IMR-90 (cell line): Measurements from ENCODE around the gene ISM1. TPM values are rescaled to one million over a fixed set of nuclear protein-coding genes. Genes with fewer than 3 reads are reported as not detected.

ENCODE experiments used
- ATAC-seq: fragments of 200-7000 bp; cut with Tn5 transposase; 2 replicates; pipeline ENCODE4 v1.9.1; 2020; ENCODE audit warnings: low read depth, mild to moderate bottlenecking, moderate library complexity
- BruUV-seq: library from RNA; stranded (reverse); fragments of 400-500 nt; replicated peaks from 2 replicates; lab custom pipeline; 2021; lab: Mats Ljungman, UMichigan
- CTCF ChIA-PET: fragments of 300-600 bp; formaldehyde crosslinking; extraction: SDS; loops from one replicate; lab custom pipeline; 2021; ENCODE audit warnings: antibody characterized with exemption; lab: Yijun Ruan, JAX
- POLR2A ChIA-PET: fragments of 300-600 bp; sonication (Branson Sonifier 250); formaldehyde crosslinking; loops from one replicate; lab custom pipeline; 2022; ENCODE audit warnings: antibody characterized with exemption; ENCODE audit not compliant: unreplicated experiment; lab: Charles Lee
- DNase-seq: peaks from one replicate; pipeline ENCODE4 v3.0.0; 2013
- H2AFZ ChIP-seq: replicated peaks from 2 replicates; pipeline ENCODE3; 2013; ENCODE audit warnings: low read length, mild to moderate bottlenecking; ENCODE audit not compliant: poor library complexity
- H2AK5ac ChIP-seq: 2 replicates; pipeline ENCODE4 v1.6.1; 2013; ENCODE audit warnings: low read depth, low read length, inconsistent platforms
- H2AK9ac ChIP-seq: replicated peaks from 2 replicates; pipeline ENCODE3; 2013; ENCODE audit warnings: mild to moderate bottlenecking, low read depth, low read length, moderate library complexity; ENCODE audit not compliant: poor library complexity
- H2BK120ac ChIP-seq: 2 replicates; pipeline ENCODE4 v1.6.1; 2013; ENCODE audit warnings: low read depth, low read length, inconsistent platforms
- H2BK15ac ChIP-seq: 3 replicates; pipeline ENCODE4 v1.6.1; 2013; ENCODE audit warnings: low read depth, low read length, inconsistent platforms
- H2BK20ac ChIP-seq: 2 replicates; pipeline ENCODE4 v1.6.1; 2013; ENCODE audit warnings: low read depth, mild to moderate bottlenecking, inconsistent platforms, low read length, moderate library complexity
- H2BK5ac ChIP-seq: 2 replicates; pipeline ENCODE4 v1.6.1; 2013; ENCODE audit warnings: mild to moderate bottlenecking, low read depth, low read length, inconsistent platforms; ENCODE audit not compliant: poor library complexity, severe bottlenecking
- H3K14ac ChIP-seq: replicated peaks from 2 replicates; pipeline ENCODE4 v1.6.1; 2013; ENCODE audit warnings: low read depth, low read length, inconsistent platforms
- H3K18ac ChIP-seq: 2 replicates; pipeline ENCODE4 v1.6.1; 2013; ENCODE audit warnings: low read depth, low read length, control low read depth
- H3K23ac ChIP-seq: 2 replicates; pipeline ENCODE4 v1.6.1; 2013; ENCODE audit warnings: low read depth, low read length, inconsistent platforms
- H3K27ac ChIP-seq: 2 replicates; pipeline ENCODE4 v1.5.1; 2013; ENCODE audit warnings: mild to moderate bottlenecking, control low read depth, low read length; ENCODE audit not compliant: insufficient read depth
- H3K27me3 ChIP-seq: 2 replicates; pipeline ENCODE4 v1.6.1; 2013; ENCODE audit warnings: low read length; ENCODE audit not compliant: control insufficient read depth, insufficient read depth
- H3K36me3 ChIP-seq: 2 replicates; pipeline ENCODE4 v1.6.1; 2013; ENCODE audit warnings: low read length, mixed read lengths; ENCODE audit not compliant: control insufficient read depth, insufficient read depth
- H3K4ac ChIP-seq: 2 replicates; pipeline ENCODE4 v1.6.1; 2013; ENCODE audit warnings: low read depth, low read length, inconsistent platforms
- H3K4me1 ChIP-seq: 2 replicates; pipeline ENCODE4 v1.6.1; 2013; ENCODE audit warnings: low read length, mixed read lengths; ENCODE audit not compliant: control insufficient read depth, insufficient read depth
- H3K4me2 ChIP-seq: 2 replicates; pipeline ENCODE4 v1.6.1; 2013; ENCODE audit warnings: low read depth, mild to moderate bottlenecking, control low read depth, low read length, moderate library complexity
- H3K4me3 ChIP-seq: 2 replicates; pipeline ENCODE4 v1.5.1; 2013; ENCODE audit warnings: low read depth, mild to moderate bottlenecking, control low read depth, low read length, moderate library complexity; ENCODE audit not compliant: insufficient read depth
- H3K56ac ChIP-seq: 2 replicates; pipeline ENCODE4 v1.6.1; 2013; ENCODE audit warnings: low read length, inconsistent platforms; ENCODE audit not compliant: insufficient read depth; ENCODE audit errors: extremely low read depth
- H3K79me1 ChIP-seq, 2 experiments: 2 replicates each; pipeline ENCODE4 v1.6.1; 2013; ENCODE audit warnings: low read length in 2 of 2, inconsistent platforms in 1 of 2, low read depth in 1 of 2
- H3K9ac ChIP-seq: 2 replicates; pipeline ENCODE4 v1.6.1; 2013; ENCODE audit warnings: low read depth, low read length, control low read depth
- H3K9me1 ChIP-seq: 2 replicates; pipeline ENCODE4 v1.6.1; 2013; ENCODE audit warnings: low read length, inconsistent platforms; ENCODE audit not compliant: insufficient read depth
- H3K9me3 ChIP-seq: 2 replicates; pipeline ENCODE4 v1.6.1; 2013; ENCODE audit warnings: low read length; ENCODE audit not compliant: control insufficient read depth, insufficient read depth
- H4K20me1 ChIP-seq: 2 replicates; pipeline ENCODE4 v1.6.1; 2013; ENCODE audit warnings: low read length, inconsistent platforms; ENCODE audit not compliant: insufficient read depth
- H4K5ac ChIP-seq: 2 replicates; pipeline ENCODE4 v1.6.1; 2013; ENCODE audit warnings: mild to moderate bottlenecking, low read depth, low read length, control low read depth
- H4K8ac ChIP-seq, 2 experiments: 2 replicates each; pipeline ENCODE4 v1.6.1; 2013; ENCODE audit warnings: low read depth in 2 of 2, low read length in 2 of 2, control low read depth in 1 of 2, inconsistent platforms in 1 of 2
- H4K91ac ChIP-seq: 2 replicates; pipeline ENCODE4 v1.6.1; 2013; ENCODE audit warnings: low read depth, low read length, inconsistent platforms; ENCODE audit not compliant: insufficient read depth
- BHLHE40 ChIP-seq: fragments of 150-350 bp; IDR thresholded peaks from 2 replicates; pipeline ENCODE4 v1.6.1; 2016; ENCODE audit warnings: mild to moderate bottlenecking, low read depth, low read length
- FOS ChIP-seq: fragments of 150-350 bp; IDR thresholded peaks from 2 replicates; pipeline ENCODE4 v1.6.1; 2016; ENCODE audit warnings: low read depth, low read length
- MAFK ChIP-seq: IDR thresholded peaks from 2 replicates; pipeline ENCODE4 v1.6.1; 2012; ENCODE audit warnings: low read depth, low read length, improper control_type of control experiment
- NFE2L2 ChIP-seq: fragments of 150-350 bp; IDR thresholded peaks from 2 replicates; pipeline ENCODE4 v1.6.1; 2016; ENCODE audit warnings: low read depth, mild to moderate bottlenecking, low read length
- RAD21 ChIP-seq: IDR thresholded peaks from 2 replicates; pipeline ENCODE4 v1.6.1; 2012; ENCODE audit warnings: low read length, improper control_type of control experiment
- RFX5 ChIP-seq: IDR thresholded peaks from 2 replicates; pipeline ENCODE4 v1.8.0; 2012; ENCODE audit warnings: low read depth, mild to moderate bottlenecking, low read length, moderate library complexity
- SMC3 ChIP-seq: fragments of 150-350 bp; IDR thresholded peaks from 2 replicates; pipeline ENCODE4 v1.6.1; 2016; ENCODE audit warnings: low read depth, mild to moderate bottlenecking, antibody characterized with exemption, low read length, moderate library complexity
- WGBS, 2 experiments: methylation state at CpG; one replicate each; pipeline versions ENCODE4 v1.1.5 to v1.1.7; 2013; ENCODE audit warnings: missing lambda C conversion rate in 2 of 2; ENCODE audit not compliant: insufficient read length in 1 of 2; ENCODE audit errors: extremely low coverage in 2 of 2; 5-methylcytosine and 5-hydroxymethylcytosine counted together
- dilution Hi-C: fragments of 300-500 bp; cut with HindIII; formaldehyde crosslinking; loops from one replicate; pipeline ENCODE4 v1.14.3; 2018; ENCODE audit warnings: low sequenced_read_pairs; ENCODE audit not compliant: unreplicated experiment
- in situ Hi-C: fragments of 300-500 bp; cut with MboI; formaldehyde crosslinking; loops from 3 replicates; pipeline ENCODE4 v1.14.3; 2019; ENCODE audit warnings: low sequenced_read_pairs, inconsistent platforms, mixed read lengths
- intact Hi-C: fragments of 100-400 bp; cut with micrococcal nuclease; formaldehyde crosslinking; loops from 2 replicates; pipeline ENCODE4 v1.10.0; 2022
- polyA plus RNA-seq, 3 experiments: library from polyadenylated mRNA; depleted of rRNA; stranded (reverse); fragments of >200 nt; gene quantifications; 2 replicates each; pipeline ENCODE4 v1.2.3, GENCODE V29; 2012; ENCODE audit warnings: low replicate concordance in 1 of 3
- total RNA-seq: library from RNA; depleted of rRNA; stranded (reverse); fragments of >200 nt; gene quantifications from 2 replicates; pipeline ENCODE4 v1.2.3, GENCODE V29; 2012

The ISM1 gene
- total and polyA plus RNA-seq, 2 of the 4 experiments (the other 2 are of a cell fraction): not detected

DNA sequence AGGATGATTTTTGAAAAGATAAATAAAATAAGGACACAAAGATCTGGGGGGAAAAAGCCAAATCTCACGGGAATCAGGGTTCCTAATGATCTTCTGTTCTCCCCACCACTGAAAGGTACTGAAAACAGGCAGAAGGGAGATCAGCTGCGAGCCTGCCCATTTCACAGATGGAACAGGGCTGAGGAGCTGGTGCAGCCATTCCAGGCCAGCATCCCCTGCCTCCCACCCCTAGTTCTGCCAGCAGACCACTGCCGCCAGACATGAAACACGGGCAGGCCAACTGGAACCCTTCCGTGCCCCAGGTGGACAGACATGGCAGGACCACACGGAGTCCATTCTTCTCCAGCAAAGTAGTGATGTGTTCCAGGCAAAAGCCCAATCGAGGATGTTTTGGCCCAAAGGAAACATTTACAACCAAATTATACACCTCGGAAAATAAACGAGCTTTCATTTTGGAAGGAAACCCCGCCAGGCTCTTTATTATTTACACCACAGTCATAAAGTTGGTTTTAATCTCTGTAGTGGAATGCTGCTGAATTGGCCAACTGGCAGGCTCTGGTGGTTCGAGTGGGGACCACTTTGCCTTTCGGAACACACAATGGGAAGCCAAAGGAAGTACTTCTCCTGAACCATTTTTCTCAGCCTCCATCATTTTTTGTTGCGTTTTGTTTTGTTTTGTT, 28.2 kb downstream of the ISM1 start:
- in situ Hi-C loops: no loop called here
- WGBS, 2 experiments: 57% methylated on average over 4 of the region's 13 CpGs; no CpG with 5 or more reads in 1 of the 2 experiments
- H3K9me1 ChIP-seq: no peaks in the 10 kb centered on the region
- no peak overlapping the region for H2BK5ac ChIP-seq
- H3K14ac ChIP-seq: no peak overlapping the region
- no peak overlapping the region for H4K91ac ChIP-seq
- H3K4me1 ChIP-seq: no peaks in the 10 kb centered on the region
- H2BK120ac ChIP-seq: no peak overlapping the region
- H4K8ac ChIP-seq: no peak overlapping the region
- H3K56ac ChIP-seq: no peak overlapping the region
- TF ChIP-seq NFE2L2 (no peak), FOS (no peak), SMC3 (no peak), RFX5 (no peak), MAFK (no peak), BHLHE40 (no peak), RAD21 (no peak)
- no peak overlapping the region for H4K5ac ChIP-seq
- H3K9me3 ChIP-seq: no peaks in the 10 kb centered on the region
- ATAC-seq: no peak
- no peak overlapping the region for H3K4me3 ChIP-seq
- dilution Hi-C loops: no loop called here
- no peak overlapping the region for H3K27ac ChIP-seq
- H2AK5ac ChIP-seq: no peak overlapping the region
- no peak overlapping the region for H3K18ac ChIP-seq
- ChIA-PET POLR2A (no interaction called here), CTCF (interaction anchor here (0.5 to 1.6 kb wide), 2 partner anchors 12 to 522 kb away, joined by 4 to 6 read pairs; no protein-coding TSS in a partner anchor)
- no peak overlapping the region for H3K23ac ChIP-seq
- no peaks in the 10 kb centered on the region for H3K36me3 ChIP-seq
- no peak overlapping the region for H3K4me2 ChIP-seq
- no peak overlapping the region for H3K4ac ChIP-seq
- H3K27me3 ChIP-seq: no peaks in the 10 kb centered on the region; the same call in 1 of the 2 replicates
- no TSS peak for BruUV-seq
- DNase-seq: no peak
- H2AK9ac ChIP-seq: no peak overlapping the region
- no peaks in the 10 kb centered on the region for H3K79me1 ChIP-seq
- intact Hi-C loops: no loop called here
- H2BK15ac ChIP-seq: no peak overlapping the region
- H3K9ac ChIP-seq: no peak overlapping the region
- H2AFZ ChIP-seq: no peak overlapping the region
- H4K20me1 ChIP-seq: no peaks in the 10 kb centered on the region
- no peak overlapping the region for H2BK20ac ChIP-seq
